GM23248 (cell line): Measurements from ENCODE around the gene TNP2. TPM values are rescaled to one million over a fixed set of nuclear protein-coding genes. Genes with fewer than 3 reads are reported as not detected.

ENCODE experiments used
- DNase-seq: peaks from one replicate; pipeline ENCODE4 v3.0.0-alpha.2; 2015
- H2AFZ ChIP-seq: fragments of 200-600 bp; sonication (generic); 2 replicates; pipeline ENCODE4 v1.6.1; 2016; ENCODE audit warnings: antibody characterized with exemption
- H3F3A ChIP-seq: fragments of 200-600 bp; sonication (generic); 2 replicates; pipeline ENCODE4 v1.6.1; 2016; ENCODE audit warnings: mild to moderate bottlenecking, antibody characterized with exemption, mixed run types; ENCODE audit not compliant: insufficient read depth
- H3K27ac ChIP-seq: fragments of 200-600 bp; sonication (generic); 2 replicates; pipeline ENCODE4 v1.5.1; 2016; ENCODE audit warnings: mild to moderate bottlenecking
- H3K27me3 ChIP-seq: fragments of 200-600 bp; sonication (generic); replicated peaks from 2 replicates; pipeline ENCODE4 v1.6.1; 2016; ENCODE audit warnings: mild to moderate bottlenecking; ENCODE audit not compliant: insufficient read depth
- H3K36me3 ChIP-seq: fragments of 200-600 bp; sonication (generic); 2 replicates; pipeline ENCODE4 v1.6.1; 2016; ENCODE audit warnings: low read depth, mild to moderate bottlenecking
- H3K4me1 ChIP-seq: fragments of 200-600 bp; sonication (generic); 2 replicates; pipeline ENCODE4 v1.6.1; 2016; ENCODE audit warnings: mild to moderate bottlenecking; ENCODE audit not compliant: insufficient read depth
- H3K4me2 ChIP-seq: fragments of 200-600 bp; sonication (generic); one replicate; pipeline ENCODE4 v1.6.1; 2016; ENCODE audit warnings: mild to moderate bottlenecking; ENCODE audit not compliant: unreplicated experiment
- H3K4me3 ChIP-seq: fragments of 200-600 bp; sonication (generic); 2 replicates; pipeline ENCODE4 v1.5.1; 2016; ENCODE audit warnings: mild to moderate bottlenecking
- H3K79me2 ChIP-seq: fragments of 200-600 bp; sonication (generic); 2 replicates; pipeline ENCODE4 v1.6.1; 2016; ENCODE audit warnings: mild to moderate bottlenecking; ENCODE audit not compliant: insufficient read depth
- H3K9ac ChIP-seq: fragments of 200-600 bp; sonication (generic); 2 replicates; pipeline ENCODE4 v1.6.1; 2016; ENCODE audit warnings: mild to moderate bottlenecking
- H3K9me2 ChIP-seq: fragments of 200-600 bp; sonication (generic); 2 replicates; pipeline ENCODE4 v1.6.1; 2016; ENCODE audit warnings: mixed run types, mild to moderate bottlenecking, moderate library complexity; ENCODE audit not compliant: insufficient read depth
- H3K9me3 ChIP-seq: fragments of 200-600 bp; sonication (generic); one replicate; pipeline ENCODE4 v1.6.1; 2017; ENCODE audit warnings: low read depth
- H4K20me1 ChIP-seq: fragments of 200-600 bp; sonication (generic); 2 replicates; pipeline ENCODE4 v1.6.0; 2016; ENCODE audit not compliant: insufficient read depth
- EZH2 ChIP-seq: fragments of 200-600 bp; sonication (generic); IDR thresholded peaks from 2 replicates; pipeline ENCODE4 v1.6.1; 2018; ENCODE audit warnings: antibody characterized with exemption, mild to moderate bottlenecking; ENCODE audit not compliant: insufficient read depth, poor library complexity, severe bottlenecking
- EZH2phosphoT487 ChIP-seq: fragments of 200-600 bp; sonication (generic); IDR thresholded peaks from 2 replicates; pipeline ENCODE4 v1.6.1; 2018; ENCODE audit warnings: antibody characterized with exemption, moderate library complexity, mild to moderate bottlenecking, low read depth; ENCODE audit not compliant: insufficient read depth
- WGBS, 2 experiments: methylation state at CpG; one replicate each; pipeline ENCODE4 v1.1.6; 2015 to 2017; ENCODE audit warnings: low lambda C conversion rate in 2 of 2, low coverage in 1 of 2; ENCODE audit errors: missing lambda C conversion rate in 2 of 2; 5-methylcytosine and 5-hydroxymethylcytosine counted together
- in situ Hi-C: fragments of 300-500 bp; cut with MboI; formaldehyde crosslinking; loops from 2 replicates; pipeline ENCODE4 v1.15.0; 2020
- microRNA-seq: library from miRNA; unstranded; fragments of <30 nt; microRNA quantifications from one replicate; pipeline ENCODE4, GENCODE V29; 2016; ENCODE audit warnings: borderline number of aligned reads
- polyA plus RNA-seq: library from polyadenylated mRNA; unstranded; fragments of >200 nt; fragmentation: Nextera tagmentation; extraction: Ambion mirVana; gene quantifications from 2 replicates; pipeline ENCODE4 v1.2.1, GENCODE V29; 2016
- small RNA-seq: library from RNA; depleted of rRNA; stranded (forward); fragments of <200 nt; gene quantifications from one replicate; pipeline ENCODE3, GENCODE V24; 2014; ENCODE audit warnings: low read depth, low replicate concordance
- total RNA-seq: library from RNA; depleted of rRNA; stranded (reverse); fragments of >200 nt; shearing (Covaris generic); gene quantifications from 2 replicates; pipeline ENCODE4 v1.2.3, GENCODE V29; 2014; rRNA removed

TNP2 gene
- total and polyA plus RNA-seq, 2 experiments from 2014 or later = not detected

DNA sequence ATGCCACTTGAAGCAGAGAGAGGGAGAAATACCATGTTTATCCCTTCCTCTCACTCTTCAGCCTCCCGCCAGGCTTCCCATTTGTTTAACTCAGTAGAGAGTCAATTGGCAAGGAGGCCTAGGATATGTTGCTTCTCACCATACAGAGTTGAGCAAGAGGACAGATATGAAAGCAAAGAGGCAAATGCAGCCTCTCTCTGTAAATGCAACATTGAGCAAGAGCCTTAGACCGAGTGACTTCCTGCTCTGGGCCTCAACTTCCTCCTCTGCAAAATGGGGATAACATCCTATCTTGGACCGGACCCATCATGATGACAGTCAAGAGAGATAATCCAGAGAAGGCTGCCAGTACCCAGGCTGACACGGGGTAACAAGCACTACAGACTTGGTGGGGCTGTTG lies 49.9 kb downstream of the TNP2 start:
- Histone ChIP-seq H3K79me2 (no peaks in the 10 kb centered on the region), H3K4me3 (no peak overlapping the region), H3K9me3 (no peaks in the 10 kb centered on the region), H4K20me1 (no peaks in the 10 kb centered on the region), H3K9me2 (no peaks in the 10 kb centered on the region), H3K4me2 (no peak overlapping the region), H3K9ac (no peak overlapping the region), H3F3A (no peaks in the 10 kb centered on the region), H3K27me3 (no peaks in the 10 kb centered on the region), H3K27ac (no peak overlapping the region), H3K4me1 (no peaks in the 10 kb centered on the region), H2AFZ (no peak overlapping the region), H3K36me3 (no peaks in the 10 kb centered on the region)
- no peak for TF ChIP-seq EZH2phosphoT487
- no peak for TF ChIP-seq EZH2
- in situ Hi-C loops = no loop called here
- WGBS, 2 experiments = 87 to 93% methylated on average over 4 of the region's 4 CpGs
- DNase-seq = no peak

GRCh38 chr16:11218604-11218962 lies 50.5 kb downstream of the TNP2 start:
- WGBS, 2 experiments = 91 to 97% methylated on average over 1 of the region's 1 CpG
- no peaks in the 10 kb centered on the region for H3K9me3 ChIP-seq
- H3K9me2 ChIP-seq = no peaks in the 10 kb centered on the region
- H3K36me3 ChIP-seq = no peaks in the 10 kb centered on the region
- no peaks in the 10 kb centered on the region for H3K4me1 ChIP-seq
- no peak overlapping the region for H3K4me2 ChIP-seq
- H3K9ac ChIP-seq = no peak overlapping the region
- H3K4me3 ChIP-seq = no peak overlapping the region
- TF ChIP-seq EZH2phosphoT487 (no peak), EZH2 (no peak)
- no peak for DNase-seq
- no peaks in the 10 kb centered on the region for H3K27me3 ChIP-seq
- H4K20me1 ChIP-seq = no peaks in the 10 kb centered on the region
- H3F3A ChIP-seq = no peaks in the 10 kb centered on the region
- in situ Hi-C loops = no loop called here
- H3K79me2 ChIP-seq = no peaks in the 10 kb centered on the region
- no peak overlapping the region for H3K27ac ChIP-seq
- no peak overlapping the region for H2AFZ ChIP-seq

Small RNA genes lying within 50 kb of the gene (microRNA-seq; reads per million reads assigned to microRNA genes)
- gene MIR548H2 = not detected

Small RNA genes lying within 50 kb of the gene (small RNA-seq; reads per million reads assigned to genes)
- gene MIR548H2 = not detected
- not detected for gene RF00019
- not detected for gene RF00554

Other genes starting within 250 kb of the TNP2 start
- gene SOCS1, start 13.1 kb downstream of the TNP2 start, total RNA-seq = 1.4 and 2.0 TPM in 2 replicates
- gene SOCS1, start 13.1 kb downstream of the TNP2 start, polyA plus RNA-seq = 1.6 and 2.3 TPM in 2 replicates
- not detected in 2 replicates for gene PRM3, start 4.3 kb upstream of the TNP2 start, total RNA-seq
- not detected in 2 replicates for gene PRM3, start 4.3 kb upstream of the TNP2 start, polyA plus RNA-seq
- not detected in 2 replicates for gene PRM2, start 7.2 kb upstream of the TNP2 start, total RNA-seq
- not detected in 2 replicates for gene PRM2, start 7.2 kb upstream of the TNP2 start, polyA plus RNA-seq
- gene PRM1, start 12.0 kb upstream of the TNP2 start, total RNA-seq = not detected in 2 replicates
- not detected in 2 replicates for gene PRM1, start 12.0 kb upstream of the TNP2 start, polyA plus RNA-seq
- gene RMI2, start 76.1 kb upstream of the TNP2 start, total RNA-seq = 8.5 and 20.6 TPM in 2 replicates
- 11.9 and 12.8 TPM in 2 replicates for gene RMI2, start 76.1 kb upstream of the TNP2 start, polyA plus RNA-seq